Cardiac fibroblast (primary cell): Measurements from ENCODE around the gene C1QTNF8.

Source experiments
- DNase-seq, 2 donors: peaks; one replicate each; pipeline versions ENCODE4 v3.0.0 to v3.0.0-alpha.2; 2010; ENCODE audit warnings: low read depth in 2 of 2
- H3K4me3 ChIP-seq, 2 donors: replicated peaks in 1 of 2; 1 replicate in 1 of 2; 2 replicates in 1 of 2; pipeline ENCODE4 v1.5.1; 2011; ENCODE audit warnings: low read depth in 2 of 2, low read length in 2 of 2, mild to moderate bottlenecking in 2 of 2, moderate library complexity in 1 of 2
- TF ChIP-seq, protein P1 (sequence below): IDR thresholded peaks from one replicate; pipeline ENCODE4 v1.5.1; 2011; ENCODE audit warnings: low read depth, mild to moderate bottlenecking, low read length, inconsistent platforms

Gene C1QTNF8

DNA sequence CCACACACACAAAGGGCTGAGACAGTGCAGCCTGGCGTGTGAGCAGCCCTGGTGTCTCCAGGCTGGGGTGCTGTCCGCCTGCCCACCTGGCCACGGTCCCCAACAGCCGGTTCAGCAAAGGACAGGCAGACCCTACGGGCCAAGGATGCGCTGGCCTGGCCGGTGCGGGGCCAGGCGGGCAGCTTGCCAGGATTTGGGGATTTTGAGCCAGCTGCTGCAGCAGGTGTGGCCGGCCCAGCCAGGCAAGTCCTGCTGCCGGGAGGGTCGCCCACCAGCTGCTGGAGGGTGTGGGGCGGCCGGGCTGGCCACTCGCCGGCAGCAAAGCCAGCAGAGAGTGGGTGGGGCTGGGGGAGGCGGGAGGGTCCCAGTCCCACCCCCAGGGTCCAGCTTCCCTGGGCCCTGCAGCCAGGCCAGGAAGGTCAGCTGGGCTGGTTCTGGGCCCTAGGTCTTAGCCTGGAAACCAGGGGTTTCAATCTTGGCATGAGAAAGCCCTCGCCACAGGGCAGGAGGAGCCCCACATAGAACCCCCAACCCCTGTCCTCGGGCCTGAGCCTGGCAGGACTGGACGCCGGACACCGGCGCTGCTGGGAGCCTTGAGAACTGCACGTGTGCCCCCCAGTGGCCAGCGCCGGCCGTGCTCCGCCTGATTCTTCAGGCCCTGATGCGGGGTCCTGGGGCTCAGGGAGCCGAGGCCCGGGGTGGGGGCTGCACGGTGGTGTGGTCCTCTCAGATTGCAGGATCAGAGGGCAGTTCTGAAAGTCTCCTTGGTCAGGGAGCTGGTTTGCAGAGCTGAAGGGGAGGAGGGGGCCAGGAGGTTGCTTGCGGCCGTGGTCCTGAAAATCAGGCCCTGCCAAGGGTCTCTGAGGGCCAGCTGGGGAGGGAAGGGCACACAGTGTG, 41.1 kb downstream of the C1QTNF8 start:
- H3K4me3 ChIP-seq, result no peak overlapping the region
- TF ChIP-seq, protein P1, sequence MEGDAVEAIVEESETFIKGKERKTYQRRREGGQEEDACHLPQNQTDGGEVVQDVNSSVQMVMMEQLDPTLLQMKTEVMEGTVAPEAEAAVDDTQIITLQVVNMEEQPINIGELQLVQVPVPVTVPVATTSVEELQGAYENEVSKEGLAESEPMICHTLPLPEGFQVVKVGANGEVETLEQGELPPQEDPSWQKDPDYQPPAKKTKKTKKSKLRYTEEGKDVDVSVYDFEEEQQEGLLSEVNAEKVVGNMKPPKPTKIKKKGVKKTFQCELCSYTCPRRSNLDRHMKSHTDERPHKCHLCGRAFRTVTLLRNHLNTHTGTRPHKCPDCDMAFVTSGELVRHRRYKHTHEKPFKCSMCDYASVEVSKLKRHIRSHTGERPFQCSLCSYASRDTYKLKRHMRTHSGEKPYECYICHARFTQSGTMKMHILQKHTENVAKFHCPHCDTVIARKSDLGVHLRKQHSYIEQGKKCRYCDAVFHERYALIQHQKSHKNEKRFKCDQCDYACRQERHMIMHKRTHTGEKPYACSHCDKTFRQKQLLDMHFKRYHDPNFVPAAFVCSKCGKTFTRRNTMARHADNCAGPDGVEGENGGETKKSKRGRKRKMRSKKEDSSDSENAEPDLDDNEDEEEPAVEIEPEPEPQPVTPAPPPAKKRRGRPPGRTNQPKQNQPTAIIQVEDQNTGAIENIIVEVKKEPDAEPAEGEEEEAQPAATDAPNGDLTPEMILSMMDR, result peak; percentile 86
- DNase-seq, result peak; percentile 59 to 69

DNA sequence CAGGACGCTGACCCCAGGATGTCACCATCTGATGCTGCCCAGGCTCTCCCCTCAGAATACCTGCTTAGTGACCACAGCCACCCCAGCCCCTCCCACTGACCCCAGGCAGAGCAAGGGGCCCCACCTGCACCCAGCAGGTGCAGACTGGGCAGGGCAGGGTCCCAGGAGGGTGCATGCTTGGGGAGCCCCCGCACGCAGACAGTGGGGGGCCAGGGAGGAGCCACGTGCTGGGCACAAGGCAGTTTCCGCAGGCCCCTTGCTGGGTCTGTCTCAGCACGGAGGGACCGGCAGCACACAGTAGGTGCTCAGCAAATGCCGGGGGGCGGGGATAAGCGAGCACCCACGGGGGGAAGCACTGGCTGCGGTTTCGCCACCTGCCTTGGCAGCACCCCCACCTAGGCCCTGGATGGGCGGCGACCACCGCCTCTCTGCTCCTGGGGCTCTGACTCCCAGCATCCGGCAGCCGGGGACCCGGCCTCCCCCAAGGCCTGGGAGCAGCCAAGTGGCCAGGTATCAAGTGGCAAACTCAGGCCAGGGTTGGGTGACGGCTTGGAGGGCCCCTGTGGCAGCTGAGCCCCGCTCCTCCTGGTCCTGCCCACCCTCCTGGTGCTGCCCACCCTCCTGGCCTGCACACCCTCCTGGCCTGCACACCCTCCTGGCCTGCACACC, 42.2 kb downstream of the C1QTNF8 start:
- no peak for DNase-seq
- TF ChIP-seq, protein P1, result no peak
- H3K4me3 ChIP-seq, result no peak overlapping the region

DNA sequence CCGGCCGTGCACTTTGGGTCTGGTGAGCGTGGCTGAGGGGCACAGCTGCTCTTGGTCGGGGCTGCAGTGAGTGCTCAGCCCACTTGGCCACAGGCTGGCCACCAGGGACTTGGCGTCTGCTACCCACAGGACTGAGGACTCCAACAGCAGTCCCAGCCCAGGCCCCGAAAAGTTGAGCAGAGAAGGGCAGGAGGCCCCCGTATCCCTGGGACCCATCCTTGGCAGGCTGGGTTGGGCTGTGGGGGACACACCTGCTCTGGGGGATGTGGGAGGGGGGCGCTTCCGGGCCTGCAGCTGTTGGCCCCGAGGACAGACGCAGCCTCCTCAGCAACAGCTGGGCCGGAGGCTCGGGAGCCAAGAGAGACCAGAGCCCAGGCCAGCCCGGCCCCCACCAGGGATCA, 42.9 kb downstream of the C1QTNF8 start:
- TF ChIP-seq, protein P1, result no peak
- H3K4me3 ChIP-seq, result no peak overlapping the region
- DNase-seq, result no peak

DNA sequence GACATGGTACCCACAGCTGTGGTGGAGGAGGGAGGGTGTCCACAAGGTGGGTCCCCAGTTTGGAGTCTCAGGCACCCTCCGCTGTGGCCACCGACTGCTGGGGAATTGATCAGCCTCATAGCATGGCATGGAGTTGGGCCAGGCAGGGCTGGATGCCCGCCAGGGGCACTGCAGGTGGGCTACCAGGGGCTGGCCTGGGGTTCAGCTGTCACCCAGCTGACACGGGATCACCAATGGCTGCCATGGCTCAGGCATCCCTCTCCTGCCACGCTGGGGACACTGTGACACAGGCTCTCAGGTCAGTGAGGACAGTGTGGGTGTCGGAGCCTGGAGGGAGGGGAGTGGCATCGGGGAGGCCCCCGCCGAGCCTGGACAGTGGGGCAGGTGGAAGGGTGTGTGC, 43.3 kb downstream of the C1QTNF8 start:
- no peak for DNase-seq
- H3K4me3 ChIP-seq, result no peak overlapping the region
- TF ChIP-seq, protein P1, result no peak

DNA sequence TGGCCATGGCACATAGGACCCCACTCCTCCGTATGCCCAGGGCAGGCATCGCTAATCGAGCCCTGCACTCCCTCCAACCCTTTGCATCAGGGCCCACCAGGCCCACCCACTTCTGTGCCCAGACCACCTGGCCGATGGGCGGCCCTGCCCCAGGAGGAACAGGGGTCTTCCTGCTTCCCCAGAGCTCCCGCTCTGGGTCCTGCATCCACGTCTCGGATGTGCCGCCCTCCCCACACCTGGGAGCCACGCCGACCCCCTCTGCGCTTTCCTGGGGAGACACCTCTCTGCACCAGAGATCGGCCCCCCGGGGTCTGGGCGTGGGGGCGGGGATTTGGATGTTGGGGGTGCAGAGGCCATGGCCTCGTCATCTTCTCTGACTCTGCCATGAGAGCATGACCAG, 44.6 kb downstream of the C1QTNF8 start:
- H3K4me3 ChIP-seq, result no peak overlapping the region
- TF ChIP-seq, protein P1, result no peak
- no peak for DNase-seq

DNA sequence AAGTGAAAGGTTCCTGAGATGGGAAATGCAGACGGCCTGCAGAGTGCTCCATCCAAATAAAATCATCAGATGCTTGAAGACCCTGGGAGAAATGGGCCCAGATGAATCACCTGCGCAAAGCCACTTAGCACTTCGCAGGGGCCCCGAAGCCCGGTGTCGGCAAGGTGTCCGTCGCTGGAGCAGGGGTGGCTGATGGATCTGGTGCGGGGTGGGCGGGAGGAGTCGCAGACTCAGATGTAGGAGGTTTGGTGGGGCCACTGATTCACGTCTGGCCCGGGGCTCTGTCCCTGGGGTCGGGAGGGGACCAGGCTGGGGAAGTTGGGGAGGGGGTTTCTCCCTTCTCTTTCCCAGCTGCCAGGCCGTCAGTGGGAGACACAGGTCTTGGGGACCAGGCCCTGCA, 45.1 kb downstream of the C1QTNF8 start:
- no peak for DNase-seq
- H3K4me3 ChIP-seq, result no peak overlapping the region
- TF ChIP-seq, protein P1, result no peak
